Neuronal stem cell (in vitro differentiated cells): ENCODE data around the gene CSRNP3.

Source experiments
- DNase-seq: peaks from one replicate; pipeline ENCODE4 v3.0.0-alpha.2; 2013; ENCODE audit warnings: low spot score
- H2AFZ ChIP-seq: one replicate; pipeline ENCODE4 v1.6.1; 2013; ENCODE audit warnings: mild to moderate bottlenecking, low read length, inconsistent platforms
- H2AK5ac ChIP-seq: 2 replicates; pipeline ENCODE4 v1.6.1; 2013; ENCODE audit warnings: low read depth, mild to moderate bottlenecking, inconsistent platforms, low read length, moderate library complexity, mixed read lengths
- H2BK120ac ChIP-seq: 2 replicates; pipeline ENCODE4 v1.6.1; 2013; ENCODE audit warnings: low read depth, mild to moderate bottlenecking, inconsistent platforms, low read length, moderate library complexity, mixed read lengths
- H2BK12ac ChIP-seq: one replicate; pipeline ENCODE4 v1.6.1; 2013; ENCODE audit warnings: low read length, inconsistent platforms
- H2BK15ac ChIP-seq: 2 replicates; pipeline ENCODE4 v1.6.1; 2013; ENCODE audit warnings: mild to moderate bottlenecking, low read length, inconsistent platforms, mixed read lengths
- H2BK5ac ChIP-seq: one replicate; pipeline ENCODE4 v1.6.1; 2013; ENCODE audit warnings: inconsistent platforms, mild to moderate bottlenecking, low read length, moderate library complexity
- H3K14ac ChIP-seq: one replicate; pipeline ENCODE4 v1.6.1; 2013; ENCODE audit warnings: low read length, inconsistent platforms
- H3K18ac ChIP-seq: 2 replicates; pipeline ENCODE4 v1.6.1; 2013; ENCODE audit warnings: low read length, inconsistent platforms
- H3K23ac ChIP-seq: 2 replicates; pipeline ENCODE4 v1.6.1; 2013; ENCODE audit warnings: low read depth, mild to moderate bottlenecking, mixed read lengths, low read length, inconsistent platforms; ENCODE audit not compliant: poor library complexity
- H3K27ac ChIP-seq: replicated peaks from 3 replicates; pipeline ENCODE4 v1.5.1; 2013; ENCODE audit warnings: low read length, inconsistent platforms
- H3K27me3 ChIP-seq, 3 experiments: 2 replicates each; pipeline ENCODE4 v1.6.1; 2013; ENCODE audit warnings: low read length in 3 of 3, mild to moderate bottlenecking in 2 of 3, inconsistent platforms in 1 of 3, low read depth in 1 of 3, mixed read lengths in 1 of 3, moderate library complexity in 1 of 3; ENCODE audit not compliant: control insufficient read depth in 3 of 3, insufficient read depth in 3 of 3
- H3K36me3 ChIP-seq, 2 donors: replicated peaks in 1 of 2; 2 replicates each; pipeline ENCODE4 v1.6.1; 2013; ENCODE audit warnings: low read length in 2 of 2; ENCODE audit not compliant: control insufficient read depth in 2 of 2, insufficient read depth in 2 of 2
- H3K4ac ChIP-seq: 2 replicates; pipeline ENCODE4 v1.6.1; 2013; ENCODE audit warnings: inconsistent platforms, mild to moderate bottlenecking, low read length, moderate library complexity
- H3K4me1 ChIP-seq, 2 donors: 1 replicate in 1 of 2; 2 replicates in 1 of 2; pipeline ENCODE4 v1.6.1; 2013; ENCODE audit warnings: low read length in 2 of 2, low read depth in 1 of 2; ENCODE audit not compliant: control insufficient read depth in 2 of 2, insufficient read depth in 1 of 2
- H3K4me2 ChIP-seq: one replicate; pipeline ENCODE4 v1.6.1; 2013; ENCODE audit warnings: mild to moderate bottlenecking, low read length, inconsistent platforms; ENCODE audit not compliant: insufficient read depth, poor library complexity, severe bottlenecking
- H3K4me3 ChIP-seq, 2 donors: 2 replicates each; pipeline ENCODE4 v1.5.1; 2013; ENCODE audit warnings: low read length in 2 of 2, mild to moderate bottlenecking in 2 of 2, inconsistent platforms in 1 of 2, moderate library complexity in 1 of 2
- H3K79me1 ChIP-seq: one replicate; pipeline ENCODE4 v1.6.1; 2013; ENCODE audit warnings: low read depth, mild to moderate bottlenecking, inconsistent platforms, low read length, moderate library complexity
- H3K9ac ChIP-seq: one replicate; pipeline ENCODE4 v1.6.1; 2013; ENCODE audit warnings: mild to moderate bottlenecking, low read depth, low read length, inconsistent platforms; ENCODE audit not compliant: poor library complexity
- H3K9me3 ChIP-seq, 2 donors: replicated peaks in 1 of 2; 2 replicates each; pipeline versions ENCODE3 to v1.6.1; 2013; ENCODE audit warnings: low read length in 2 of 2, mild to moderate bottlenecking in 2 of 2, inconsistent platforms in 1 of 2, low read depth in 1 of 2, mixed read lengths in 1 of 2, moderate library complexity in 1 of 2; ENCODE audit not compliant: control insufficient read depth in 2 of 2, insufficient read depth in 1 of 2
- H4K8ac ChIP-seq: one replicate; pipeline ENCODE4 v1.6.1; 2013; ENCODE audit warnings: low read depth, mild to moderate bottlenecking, inconsistent platforms, low read length, moderate library complexity
- H4K91ac ChIP-seq: one replicate; pipeline ENCODE4 v1.6.1; 2013; ENCODE audit warnings: low read length, low read depth, mild to moderate bottlenecking, inconsistent platforms; ENCODE audit not compliant: poor library complexity
- WGBS, 2 donors: extraction: QIAGEN DNeasy Blood & Tissue Kit; methylation state at CpG; one replicate each; pipeline ENCODE4 v1.1.7; 2013; ENCODE audit warnings: missing lambda C conversion rate in 2 of 2, mixed read lengths in 1 of 2; ENCODE audit not compliant: insufficient read length in 2 of 2, insufficient replicate concordance in 1 of 2; ENCODE audit errors: extremely low coverage in 2 of 2; 5-methylcytosine and 5-hydroxymethylcytosine counted together

The CSRNP3 gene

DNA sequence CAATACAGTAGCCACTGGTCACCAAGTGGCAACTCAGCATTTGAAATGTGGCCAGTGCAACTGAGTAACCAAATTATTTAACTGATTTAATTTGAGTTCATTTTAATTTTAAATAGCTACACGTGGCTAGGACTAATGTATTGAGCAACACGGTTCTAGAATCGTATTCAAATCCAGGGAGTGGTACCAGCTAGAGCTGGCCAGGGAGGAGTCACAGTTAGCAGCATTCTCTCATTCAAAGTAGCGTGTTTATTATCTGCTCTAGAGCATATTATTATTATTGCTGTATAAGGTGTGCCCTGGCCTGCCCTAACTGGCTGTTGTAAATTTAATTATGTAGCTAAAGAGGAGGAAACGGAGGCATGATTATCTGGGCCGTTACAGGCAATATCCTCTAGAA lies 231.6 kb downstream of the CSRNP3 start:
- Histone ChIP-seq H3K9ac (no peak overlapping the region), H3K4me2 (no peak overlapping the region), H4K91ac (no peak overlapping the region), H3K18ac (no peak overlapping the region), H2BK120ac (no peak overlapping the region), H3K27me3 (no peaks in the 10 kb centered on the region), H2BK5ac (no peak overlapping the region), H3K79me1 (no peaks in the 10 kb centered on the region), H3K9me3 (peaks cover 0 to 2% of the 10 kb centered on the region in 2 donors), H3K4me1 (peaks cover 13 to 14% of the 10 kb centered on the region in 2 donors), H3K36me3 (no peaks in the 10 kb centered on the region), H3K27ac (no peak overlapping the region), H3K4ac (no peak overlapping the region), H2BK15ac (no peak overlapping the region), H2BK12ac (no peak overlapping the region), H3K23ac (no peak overlapping the region), H3K4me3 (no peak overlapping the region), H2AK5ac (no peak overlapping the region), H4K8ac (no peak overlapping the region), H3K14ac (no peak overlapping the region), H2AFZ (no peak overlapping the region)
- no CpG with 5 or more reads among the region's 6 CpGs for WGBS, 2 donors
- no peak for DNase-seq

- Histone ChIP-seq H3K4me2 (no peak overlapping the region), H4K91ac (no peak overlapping the region), H2BK12ac (no peak overlapping the region), H2AK5ac (no peak overlapping the region), H2AFZ (no peak overlapping the region), H3K14ac (no peak overlapping the region), H3K79me1 (no peaks in the 10 kb centered on the region), H3K4me3 (no peak overlapping the region), H3K27ac (no peak overlapping the region), H3K18ac (no peak overlapping the region), H3K27me3 (no peaks in the 10 kb centered on the region), H3K9me3 (no peaks in the 10 kb centered on the region), H3K23ac (no peak overlapping the region), H3K9ac (no peak overlapping the region), H2BK5ac (no peak overlapping the region), H4K8ac (no peak overlapping the region), H2BK15ac (no peak overlapping the region), H3K36me3 (no peaks in the 10 kb centered on the region), H3K4ac (no peak overlapping the region), H2BK120ac (no peak overlapping the region), H3K4me1 (no peaks in the 10 kb centered on the region)
- no CpG with 5 or more reads among the region's 3 CpGs for WGBS, 2 donors
- DNase-seq = no peak
These were observed 237.5 kb downstream of the CSRNP3 start for GRCh38 chr2:165706960-165707487.

GRCh38 chr2:165716091-165716490 lies 246.6 kb downstream of the CSRNP3 start:
- no peak overlapping the region for H3K18ac ChIP-seq
- H3K14ac ChIP-seq = no peak overlapping the region
- no peak for DNase-seq
- no peak overlapping the region for H2AK5ac ChIP-seq
- H2BK15ac ChIP-seq = no peak overlapping the region
- no peaks in the 10 kb centered on the region for H3K79me1 ChIP-seq
- H3K4me1 ChIP-seq = no peaks in the 10 kb centered on the region
- H2BK5ac ChIP-seq = no peak overlapping the region
- H2BK120ac ChIP-seq = no peak overlapping the region
- H3K27ac ChIP-seq = no peak overlapping the region
- H3K9me3 ChIP-seq = no peaks in the 10 kb centered on the region
- H3K27me3 ChIP-seq = no peaks in the 10 kb centered on the region
- WGBS, 2 donors = no CpG with 5 or more reads among the region's 1 CpG
- no peak overlapping the region for H4K8ac ChIP-seq
- no peak overlapping the region for H3K23ac ChIP-seq
- H2BK12ac ChIP-seq = no peak overlapping the region
- H3K9ac ChIP-seq = no peak overlapping the region
- no peak overlapping the region for H4K91ac ChIP-seq
- H3K4ac ChIP-seq = no peak overlapping the region
- H2AFZ ChIP-seq = no peak overlapping the region
- H3K4me2 ChIP-seq = no peak overlapping the region
- no peak overlapping the region for H3K4me3 ChIP-seq
- H3K36me3 ChIP-seq = no peaks in the 10 kb centered on the region

DNA sequence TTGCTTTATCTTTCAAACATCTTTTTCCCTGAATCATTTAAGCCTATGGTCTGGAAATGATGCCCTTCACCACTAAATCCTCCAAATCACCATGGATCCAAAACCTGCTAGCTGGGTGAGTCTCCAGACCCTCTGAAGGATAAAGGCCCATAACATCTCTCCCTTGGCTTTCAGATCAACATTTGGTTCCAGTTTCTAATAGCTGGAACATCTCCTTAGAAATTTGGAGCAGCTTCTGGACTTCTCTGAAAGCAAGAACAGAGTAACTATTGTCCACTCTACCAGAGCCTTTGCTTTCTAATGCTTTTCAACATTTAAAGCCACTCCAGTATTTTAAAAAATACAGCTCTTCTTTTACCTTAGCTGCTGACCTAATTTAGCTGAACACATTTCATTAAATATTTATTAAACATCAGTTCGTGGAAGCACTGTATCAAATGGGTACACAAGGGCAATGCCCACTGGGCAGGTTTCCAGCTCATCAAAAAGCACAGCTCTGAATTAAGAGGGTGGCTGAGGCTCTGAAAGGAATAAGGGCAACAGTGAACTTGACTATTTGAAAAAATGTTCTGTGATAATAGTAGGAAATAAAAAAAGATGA lies 249.2 kb downstream of the CSRNP3 start:
- Histone ChIP-seq H4K8ac (no peak overlapping the region), H3K23ac (no peak overlapping the region), H3K4me3 (no peak overlapping the region), H3K36me3 (no peaks in the 10 kb centered on the region), H3K79me1 (no peaks in the 10 kb centered on the region), H2BK12ac (no peak overlapping the region), H2BK5ac (no peak overlapping the region), H3K14ac (no peak overlapping the region), H3K4me1 (no peaks in the 10 kb centered on the region), H2BK15ac (no peak overlapping the region), H3K9ac (no peak overlapping the region), H3K9me3 (no peaks in the 10 kb centered on the region), H2BK120ac (no peak overlapping the region), H3K4me2 (no peak overlapping the region), H4K91ac (no peak overlapping the region), H3K27me3 (no peaks in the 10 kb centered on the region), H2AFZ (no peak overlapping the region), H3K27ac (no peak overlapping the region), H2AK5ac (no peak overlapping the region), H3K4ac (no peak overlapping the region), H3K18ac (no peak overlapping the region)
- DNase-seq = no peak
- WGBS, 2 donors = no CpG with 5 or more reads among the region's 1 CpG
